Calu3 (cell line): ENCODE data around the gene ALK. TPM values are rescaled to one million over a fixed set of nuclear protein-coding genes. Genes with fewer than 3 reads are reported as not detected.

Experiments used
- BruUV-seq: library from RNA; stranded (reverse); fragments of 400-500 nt; replicated peaks from 2 replicates; lab custom pipeline; 2021; lab: Mats Ljungman, UMichigan
- CTCF ChIA-PET: fragments of 300-600 bp; sonication (Branson Sonifier 250); formaldehyde crosslinking; loops from one replicate; lab custom pipeline; 2022; ENCODE audit warnings: antibody characterized with exemption; lab: Charles Lee
- DNase-seq: peaks from one replicate; pipeline ENCODE4 v3.0.0; 2022
- H3K27ac Mint-ChIP-seq: one replicate; pipeline ENCODE4 v1.8.0; 2022; ENCODE audit warnings: mixed read lengths; ENCODE audit not compliant: unreplicated experiment
- H3K27me3 Mint-ChIP-seq: one replicate; pipeline ENCODE4 v1.8.0; 2022; ENCODE audit warnings: mixed read lengths; ENCODE audit not compliant: unreplicated experiment
- H3K36me3 Mint-ChIP-seq: one replicate; pipeline ENCODE4 v1.8.0; 2022; ENCODE audit warnings: mild to moderate bottlenecking, moderate library complexity, mixed read lengths; ENCODE audit not compliant: insufficient read depth, unreplicated experiment
- H3K4me1 Mint-ChIP-seq: one replicate; pipeline ENCODE4 v1.8.0; 2022; ENCODE audit warnings: mild to moderate bottlenecking, low read depth, mixed read lengths; ENCODE audit not compliant: unreplicated experiment
- H3K4me3 Mint-ChIP-seq: one replicate; pipeline ENCODE4 v1.8.0; 2022; ENCODE audit warnings: mild to moderate bottlenecking, low read depth, moderate library complexity, mixed read lengths; ENCODE audit not compliant: unreplicated experiment
- H3K9me3 Mint-ChIP-seq: one replicate; pipeline ENCODE4 v1.8.0; 2022; ENCODE audit warnings: low read depth, mixed read lengths; ENCODE audit not compliant: unreplicated experiment
- intact Hi-C: fragments of 100-400 bp; cut with micrococcal nuclease; formaldehyde crosslinking; loops from one replicate; pipeline ENCODE4 v1.10.0; 2022; ENCODE audit not compliant: unreplicated experiment
- total RNA-seq: library from RNA; stranded (reverse); gene quantifications from 2 replicates; pipeline ENCODE4 v1.2.3, GENCODE V29; 2022
- TF ChIP-seq, protein P1 (sequence below): fragments of 200-600 bp; IDR thresholded peaks from one replicate; pipeline ENCODE4 v1.8.0; 2022; ENCODE audit warnings: antibody characterized with exemption; ENCODE audit not compliant: unreplicated experiment

Gene ALK
- total RNA-seq, 1 experiment from 2014 or later, result not detected

DNA sequence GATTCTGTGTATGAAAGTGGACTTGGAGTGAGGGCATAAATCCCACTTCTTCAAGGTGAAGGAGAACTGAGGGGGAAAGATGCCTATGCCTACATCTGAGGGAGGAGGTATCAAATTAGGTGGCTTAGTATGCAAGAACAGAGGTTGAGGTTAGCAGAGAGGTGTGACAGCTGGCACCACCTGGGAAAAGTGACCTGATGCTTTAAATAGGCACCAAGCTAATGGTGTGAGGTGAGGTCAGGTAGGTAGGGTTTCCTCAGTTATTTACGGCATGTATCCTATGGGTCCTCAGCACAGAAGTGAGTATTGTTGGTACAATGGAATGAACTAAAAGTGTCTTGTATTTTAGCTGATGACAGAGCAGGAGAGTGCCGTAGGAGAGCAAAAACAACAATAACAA is 439.0 kb downstream of the ALK start:
- peaks cover 97% of the 10 kb centered on the region for H3K27me3 Mint-ChIP-seq
- intact Hi-C loops, result no loop called here
- TF ChIP-seq, protein P1, sequence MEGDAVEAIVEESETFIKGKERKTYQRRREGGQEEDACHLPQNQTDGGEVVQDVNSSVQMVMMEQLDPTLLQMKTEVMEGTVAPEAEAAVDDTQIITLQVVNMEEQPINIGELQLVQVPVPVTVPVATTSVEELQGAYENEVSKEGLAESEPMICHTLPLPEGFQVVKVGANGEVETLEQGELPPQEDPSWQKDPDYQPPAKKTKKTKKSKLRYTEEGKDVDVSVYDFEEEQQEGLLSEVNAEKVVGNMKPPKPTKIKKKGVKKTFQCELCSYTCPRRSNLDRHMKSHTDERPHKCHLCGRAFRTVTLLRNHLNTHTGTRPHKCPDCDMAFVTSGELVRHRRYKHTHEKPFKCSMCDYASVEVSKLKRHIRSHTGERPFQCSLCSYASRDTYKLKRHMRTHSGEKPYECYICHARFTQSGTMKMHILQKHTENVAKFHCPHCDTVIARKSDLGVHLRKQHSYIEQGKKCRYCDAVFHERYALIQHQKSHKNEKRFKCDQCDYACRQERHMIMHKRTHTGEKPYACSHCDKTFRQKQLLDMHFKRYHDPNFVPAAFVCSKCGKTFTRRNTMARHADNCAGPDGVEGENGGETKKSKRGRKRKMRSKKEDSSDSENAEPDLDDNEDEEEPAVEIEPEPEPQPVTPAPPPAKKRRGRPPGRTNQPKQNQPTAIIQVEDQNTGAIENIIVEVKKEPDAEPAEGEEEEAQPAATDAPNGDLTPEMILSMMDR, result no peak

DNA sequence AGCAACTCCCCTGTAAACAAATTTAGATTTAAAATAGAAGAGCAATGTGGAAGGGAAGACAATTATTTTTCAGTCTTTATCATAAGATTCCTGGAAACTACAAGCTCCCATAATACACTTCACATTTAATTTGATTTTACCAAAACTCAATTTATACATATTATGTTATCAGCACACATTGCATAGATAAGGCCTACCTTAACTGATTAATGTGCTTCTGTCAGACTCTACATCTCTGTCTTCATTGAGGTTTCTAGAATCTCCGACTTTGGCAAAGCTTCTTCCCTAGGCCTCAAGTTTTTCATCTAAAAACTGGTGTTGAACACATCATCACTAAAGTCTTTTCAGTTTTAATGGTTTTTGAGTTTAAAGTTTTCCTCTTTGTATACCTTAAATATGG is 440.1 kb downstream of the ALK start:
- H3K36me3 Mint-ChIP-seq, result no peaks in the 10 kb centered on the region

More for the DNA sequence above, 439.0 kb downstream of the ALK start:
- Mint-ChIP-seq H3K4me3 (no peak overlapping the region), H3K36me3 (no peaks in the 10 kb centered on the region), H3K27ac (no peak overlapping the region), H3K9me3 (no peaks in the 10 kb centered on the region), H3K4me1 (no peaks in the 10 kb centered on the region)
- CTCF ChIA-PET, result no interaction called here
- DNase-seq, result no peak
- BruUV-seq, result no TSS peak

DNA sequence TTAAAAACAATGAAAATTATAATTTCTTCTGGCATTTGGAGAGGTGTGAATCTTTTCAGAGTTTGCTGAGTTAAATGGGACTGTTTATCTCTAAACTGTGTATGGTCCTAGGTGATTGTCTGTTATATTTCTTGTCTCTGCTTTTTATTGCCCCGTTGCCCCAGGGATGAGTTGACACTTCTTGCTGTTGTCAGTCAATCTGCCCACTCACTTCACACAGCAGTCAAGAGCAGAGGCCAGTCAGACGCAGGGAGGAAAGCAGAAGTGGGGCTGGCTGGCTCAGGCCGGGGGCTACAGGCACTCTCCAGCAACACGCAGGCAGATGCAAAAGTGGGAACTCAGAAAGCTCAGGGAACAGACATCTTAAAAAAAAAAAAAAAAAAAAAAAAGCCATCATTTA is 441.0 kb downstream of the ALK start:
- no peak for DNase-seq
- TF ChIP-seq, protein P1, result no peak
- CTCF ChIA-PET, result no interaction called here
- Mint-ChIP-seq H3K27me3 (peaks cover 97% of the 10 kb centered on the region), H3K36me3 (no peaks in the 10 kb centered on the region), H3K4me3 (no peak overlapping the region), H3K27ac (no peak overlapping the region), H3K4me1 (no peaks in the 10 kb centered on the region), H3K9me3 (no peaks in the 10 kb centered on the region)
- no TSS peak for BruUV-seq
- intact Hi-C loops, result no loop called here

More for the DNA sequence above, 440.1 kb downstream of the ALK start:
- Mint-ChIP-seq H3K27ac (no peak overlapping the region), H3K9me3 (no peaks in the 10 kb centered on the region), H3K27me3 (peaks cover 97% of the 10 kb centered on the region), H3K4me1 (no peaks in the 10 kb centered on the region), H3K4me3 (no peak overlapping the region)
- TF ChIP-seq, protein P1, result no peak
- intact Hi-C loops, result no loop called here
- CTCF ChIA-PET, result no interaction called here
- BruUV-seq, result no TSS peak
- DNase-seq, result no peak

DNA sequence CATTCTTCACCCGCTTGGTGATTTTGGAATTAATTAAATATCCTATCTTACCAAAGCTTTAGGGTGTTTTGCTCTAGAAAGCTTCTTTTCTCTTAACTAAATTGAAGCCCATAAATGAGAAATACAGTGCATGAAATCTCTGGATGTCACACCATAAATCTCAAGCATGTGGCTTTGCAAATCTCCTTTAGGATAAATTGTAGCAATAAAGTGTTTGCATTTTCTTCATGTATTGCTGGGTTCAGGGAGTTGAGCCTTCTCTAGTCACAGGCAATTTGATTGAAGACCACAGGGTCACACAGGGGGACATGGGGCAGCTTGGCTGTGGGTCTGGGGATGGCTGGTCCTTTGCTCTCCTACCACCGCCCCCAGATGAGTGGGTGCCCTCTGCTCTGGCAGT is 442.0 kb downstream of the ALK start:
- BruUV-seq, result no TSS peak
- Mint-ChIP-seq H3K9me3 (no peaks in the 10 kb centered on the region), H3K4me1 (no peaks in the 10 kb centered on the region), H3K36me3 (no peaks in the 10 kb centered on the region), H3K27ac (no peak overlapping the region), H3K4me3 (no peak overlapping the region), H3K27me3 (peaks cover 95% of the 10 kb centered on the region)
- CTCF ChIA-PET, result no interaction called here
- TF ChIP-seq, protein P1, result no peak
- intact Hi-C loops, result no loop called here
- no peak for DNase-seq
